ENCODE data around the gene EYS. TPM values are rescaled to one million over a fixed set of nuclear protein-coding genes. Genes with fewer than 3 reads are reported as not detected.

Gene EYS
- total RNA-seq, 1 experiment from 2014 or later, result not detected

GRCh38 chr6:63805345-63805744 is 1901.7 kb downstream of the EYS start:
- DNase-seq, result no peak
- no peaks in the 10 kb centered on the region for H3K36me3 Mint-ChIP-seq (ENCODE audit: insufficient read depth, unreplicated experiment)
- CTCF ChIA-PET, result no interaction called here
- H3K9me3 ChIP-seq, result no peaks in the 10 kb centered on the region
- BruUV-seq (replicated peaks), result no TSS peak
- H3K4me1 ChIP-seq, result 0 out of 2 replicates have a peak, but pooled peaks cover 4% of the 10 kb centered on the region
- no peaks in the 10 kb centered on the region for H3K4me1 Mint-ChIP-seq (ENCODE audit: low read depth, unreplicated experiment)
- intact Hi-C loops (cut with micrococcal nuclease; ENCODE audit: unreplicated experiment), result no loop called here
- TF ChIP-seq, protein P1, sequence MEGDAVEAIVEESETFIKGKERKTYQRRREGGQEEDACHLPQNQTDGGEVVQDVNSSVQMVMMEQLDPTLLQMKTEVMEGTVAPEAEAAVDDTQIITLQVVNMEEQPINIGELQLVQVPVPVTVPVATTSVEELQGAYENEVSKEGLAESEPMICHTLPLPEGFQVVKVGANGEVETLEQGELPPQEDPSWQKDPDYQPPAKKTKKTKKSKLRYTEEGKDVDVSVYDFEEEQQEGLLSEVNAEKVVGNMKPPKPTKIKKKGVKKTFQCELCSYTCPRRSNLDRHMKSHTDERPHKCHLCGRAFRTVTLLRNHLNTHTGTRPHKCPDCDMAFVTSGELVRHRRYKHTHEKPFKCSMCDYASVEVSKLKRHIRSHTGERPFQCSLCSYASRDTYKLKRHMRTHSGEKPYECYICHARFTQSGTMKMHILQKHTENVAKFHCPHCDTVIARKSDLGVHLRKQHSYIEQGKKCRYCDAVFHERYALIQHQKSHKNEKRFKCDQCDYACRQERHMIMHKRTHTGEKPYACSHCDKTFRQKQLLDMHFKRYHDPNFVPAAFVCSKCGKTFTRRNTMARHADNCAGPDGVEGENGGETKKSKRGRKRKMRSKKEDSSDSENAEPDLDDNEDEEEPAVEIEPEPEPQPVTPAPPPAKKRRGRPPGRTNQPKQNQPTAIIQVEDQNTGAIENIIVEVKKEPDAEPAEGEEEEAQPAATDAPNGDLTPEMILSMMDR (IDR thresholded peaks at IDR 0.05; ENCODE audit: insufficient read depth in 1 of 2, low read depth in 1 of 2, low read length in 1 of 2, severe bottlenecking in 1 of 2, unreplicated experiment in 1 of 2), result no peak
- no peaks in the 10 kb centered on the region for H3K27me3 ChIP-seq (replicated peaks; ENCODE audit: control insufficient read depth, insufficient read depth, low read length)
- POLR2A ChIA-PET, result no interaction called here
- H3K4me3 ChIP-seq (ENCODE audit: low read depth, low read length), result no peak overlapping the region
- no peaks in the 10 kb centered on the region for H3K27me3 Mint-ChIP-seq (ENCODE audit: insufficient read depth, unreplicated experiment)
- H3K27ac Mint-ChIP-seq (ENCODE audit: unreplicated experiment), result peak overlapping the region; percentile 32
- no peaks in the 10 kb centered on the region for H3K36me3 ChIP-seq (ENCODE audit: control insufficient read depth, insufficient read depth, low read length)
- no peaks in the 10 kb centered on the region for H3K9me3 Mint-ChIP-seq (ENCODE audit: unreplicated experiment)
- H3K4me3 Mint-ChIP-seq (ENCODE audit: unreplicated experiment), result peak overlapping the region; percentile 43

GRCh38 chr6:63804381-63804956 is 1902.6 kb downstream of the EYS start:
- intact Hi-C loops (cut with micrococcal nuclease; ENCODE audit: unreplicated experiment), result no loop called here
- ChIA-PET POLR2A (no interaction called here), CTCF (no interaction called here)
- H3K4me3 Mint-ChIP-seq (ENCODE audit: unreplicated experiment), result no peak overlapping the region
- TF ChIP-seq, protein P1 (IDR thresholded peaks at IDR 0.05; ENCODE audit: insufficient read depth in 1 of 2, low read depth in 1 of 2, low read length in 1 of 2, severe bottlenecking in 1 of 2, unreplicated experiment in 1 of 2), result no peak
- H3K27me3 ChIP-seq (replicated peaks; ENCODE audit: control insufficient read depth, insufficient read depth, low read length), result no peaks in the 10 kb centered on the region
- H3K27ac Mint-ChIP-seq (ENCODE audit: unreplicated experiment), result no peak overlapping the region
- H3K4me3 ChIP-seq (ENCODE audit: low read depth, low read length), result no peak overlapping the region
- no peaks in the 10 kb centered on the region for H3K9me3 ChIP-seq
- BruUV-seq (replicated peaks), result no TSS peak
- no peaks in the 10 kb centered on the region for H3K9me3 Mint-ChIP-seq (ENCODE audit: unreplicated experiment)
- no peaks in the 10 kb centered on the region for H3K36me3 ChIP-seq (ENCODE audit: control insufficient read depth, insufficient read depth, low read length)
- no peaks in the 10 kb centered on the region for H3K36me3 Mint-ChIP-seq (ENCODE audit: insufficient read depth, unreplicated experiment)
- no peak for DNase-seq
- H3K4me1 Mint-ChIP-seq (ENCODE audit: low read depth, unreplicated experiment), result no peaks in the 10 kb centered on the region
- H3K27me3 Mint-ChIP-seq (ENCODE audit: insufficient read depth, unreplicated experiment), result no peaks in the 10 kb centered on the region
- 0 out of 2 replicates have a peak, but pooled peaks cover 4% of the 10 kb centered on the region for H3K4me1 ChIP-seq

DNA sequence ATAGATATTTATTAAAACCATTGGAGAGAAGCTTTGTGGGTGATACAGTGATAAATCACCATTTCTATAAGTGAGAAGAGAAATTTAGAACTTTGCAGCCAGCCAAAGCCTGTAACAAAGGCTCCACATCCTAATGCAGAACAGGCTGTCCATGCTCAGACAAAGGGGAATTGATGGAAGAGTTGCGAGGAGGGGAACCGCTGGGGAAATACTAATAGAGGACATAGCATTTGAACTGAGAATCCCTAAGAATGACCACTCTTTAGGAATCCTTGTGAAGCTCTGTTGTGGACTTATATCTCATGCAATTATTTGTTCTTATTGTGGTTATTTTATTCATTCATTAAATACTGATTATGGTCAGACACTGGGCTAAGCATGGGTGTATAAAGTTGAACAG is 1903.7 kb downstream of the EYS start:
- no TSS peak for BruUV-seq (replicated peaks)

More for the DNA sequence above, 1903.7 kb downstream of the EYS start:
- 0 out of 2 replicates have a peak, but pooled peaks cover 4% of the 10 kb centered on the region for H3K4me1 ChIP-seq
- no peak overlapping the region for H3K4me3 Mint-ChIP-seq (ENCODE audit: unreplicated experiment)
- POLR2A ChIA-PET, result no interaction called here
- H3K4me3 ChIP-seq (ENCODE audit: low read depth, low read length), result no peak overlapping the region
- H3K27ac Mint-ChIP-seq (ENCODE audit: unreplicated experiment), result no peak overlapping the region
- H3K27me3 Mint-ChIP-seq (ENCODE audit: insufficient read depth, unreplicated experiment), result no peaks in the 10 kb centered on the region
- H3K9me3 Mint-ChIP-seq (ENCODE audit: unreplicated experiment), result no peaks in the 10 kb centered on the region
- H3K36me3 ChIP-seq (ENCODE audit: control insufficient read depth, insufficient read depth, low read length), result no peaks in the 10 kb centered on the region
- TF ChIP-seq, protein P1 (IDR thresholded peaks at IDR 0.05; ENCODE audit: insufficient read depth in 1 of 2, low read depth in 1 of 2, low read length in 1 of 2, severe bottlenecking in 1 of 2, unreplicated experiment in 1 of 2), result no peak
- CTCF ChIA-PET, result interaction anchor here (1.6 kb wide), 1 partner anchor 205 kb away, joined by 19 read pairs; no protein-coding TSS in a partner anchor
- intact Hi-C loops (cut with micrococcal nuclease; ENCODE audit: unreplicated experiment), result no loop called here
- DNase-seq, result no peak
- H3K9me3 ChIP-seq, result no peaks in the 10 kb centered on the region
- H3K36me3 Mint-ChIP-seq (ENCODE audit: insufficient read depth, unreplicated experiment), result no peaks in the 10 kb centered on the region
- no peaks in the 10 kb centered on the region for H3K27me3 ChIP-seq (replicated peaks; ENCODE audit: control insufficient read depth, insufficient read depth, low read length)
- no peaks in the 10 kb centered on the region for H3K4me1 Mint-ChIP-seq (ENCODE audit: low read depth, unreplicated experiment)

All from Caco-2 (cell line).